Adrenal gland (tissue), 5 donors: ENCODE data around the gene RAC3.

Experiments
- CTCF ChIP-seq, 6 experiments: fragments of 450-650 bp in 4 of 6; fragments of 200-600 bp in 2 of 6; sonication (generic) in 1 of 6; IDR thresholded peaks; 1 replicate in 5 of 6; 2 replicates in 1 of 6; pipeline versions ENCODE4 v1.5.1 to v1.8.0; 2016 to 2021; ENCODE audit warnings: antibody characterized with exemption in 6 of 6, mild to moderate bottlenecking in 2 of 6, moderate library complexity in 1 of 6
- POLR2A ChIP-seq, 2 donors: fragments of 450-650 bp; IDR thresholded peaks; one replicate each; pipeline ENCODE4 v1.6.1; 2017; ENCODE audit warnings: antibody characterized with exemption in 2 of 2, mild to moderate bottlenecking in 2 of 2, moderate library complexity in 1 of 2
- donor health status: DM: no; HTN: no; CAD: no.

DNA sequence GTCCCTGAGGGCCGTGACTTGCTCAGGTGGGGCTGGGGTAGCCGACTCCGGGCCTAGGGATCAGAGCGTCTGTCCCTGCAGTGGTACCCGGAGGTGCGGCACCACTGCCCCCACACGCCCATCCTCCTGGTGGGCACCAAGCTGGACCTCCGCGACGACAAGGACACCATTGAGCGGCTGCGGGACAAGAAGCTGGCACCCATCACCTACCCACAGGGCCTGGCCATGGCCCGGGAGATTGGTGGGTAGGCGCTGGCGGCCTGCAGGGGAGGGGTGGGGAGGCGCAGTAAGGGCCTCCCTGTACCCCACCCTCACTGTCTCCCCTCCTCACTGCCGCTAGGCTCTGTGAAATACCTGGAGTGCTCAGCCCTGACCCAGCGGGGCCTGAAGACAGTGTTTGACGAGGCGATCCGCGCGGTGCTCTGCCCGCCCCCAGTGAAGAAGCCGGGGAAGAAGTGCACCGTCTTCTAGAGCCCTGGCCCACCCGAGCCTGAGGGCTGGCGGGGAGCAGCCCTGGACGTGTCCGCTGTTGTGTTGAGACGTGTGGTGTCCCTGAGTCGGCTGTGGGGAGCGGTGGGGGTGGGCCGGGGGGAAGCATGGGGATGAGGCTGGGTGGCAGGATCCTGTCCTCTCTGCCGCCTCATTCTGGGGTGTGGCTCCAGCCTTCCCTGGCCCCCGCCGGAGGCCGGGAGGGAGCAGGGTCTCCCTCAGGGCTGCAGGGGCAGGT is 2.0 kb downstream of the RAC3 start:
- TF ChIP-seq CTCF (IDR thresholded peaks at IDR 0.05): no peak
- TF ChIP-seq POLR2A (IDR thresholded peaks at IDR 0.05): no peak
